B cell (primary cell): ENCODE results near the gene TIMM50. TPM values are rescaled to one million over a fixed set of nuclear protein-coding genes. Genes with fewer than 3 reads are reported as not detected.

ENCODE experiments used
- ATAC-seq: fragments of 200-7000 bp; cut with Tn5 transposase; one replicate; pipeline ENCODE4 v1.10.0; 2021; ENCODE audit warnings: low read depth, mild to moderate bottlenecking, moderate number of reproducible peaks, moderate library complexity
- CTCF ChIA-PET: fragments of 350-600 bp; sonication (Branson Sonifier 250); formaldehyde crosslinking; loops from one replicate; lab custom pipeline; 2021; ENCODE audit warnings: antibody characterized with exemption, inconsistent platforms; lab: Charles Lee
- POLR2A ChIA-PET: fragments of 350-600 bp; sonication (Branson Sonifier 250); formaldehyde crosslinking; loops from one replicate; lab custom pipeline; 2021; ENCODE audit warnings: antibody characterized with exemption; lab: Charles Lee
- DNase-seq: peaks from one replicate; pipeline ENCODE4 v3.0.0; 2013
- H2AFZ ChIP-seq: 2 replicates; pipeline ENCODE4 v1.6.1; 2012; ENCODE audit warnings: mild to moderate bottlenecking, low read depth, low read length; ENCODE audit not compliant: insufficient read depth, poor library complexity, severe bottlenecking
- H3K27ac ChIP-seq, 2 donors: 1 replicate in 1 of 2; 2 replicates in 1 of 2; pipeline ENCODE4 v1.5.1; 2012 to 2013; ENCODE audit warnings: low read length in 2 of 2, mild to moderate bottlenecking in 2 of 2, moderate library complexity in 1 of 2
- H3K27me3 ChIP-seq, 4 experiments: fragments of 200-600 bp in 1 of 4; sonication (generic) in 1 of 4; replicated peaks in 1 of 4; 1 replicate in 2 of 4; 2 replicates in 2 of 4; pipeline versions ENCODE4 v1.6.1 to v1.7.0; 2013 to 2016; ENCODE audit warnings: low read length in 3 of 4, mild to moderate bottlenecking in 2 of 4, mixed read lengths in 1 of 4, moderate library complexity in 1 of 4; ENCODE audit not compliant: insufficient read depth in 4 of 4, control insufficient read depth in 3 of 4; ENCODE audit errors: control extremely low read depth in 1 of 4
- H3K36me3 ChIP-seq, 2 experiments: replicated peaks in 1 of 2; 1 replicate in 1 of 2; 2 replicates in 1 of 2; pipeline versions ENCODE4 v1.6.1 to v1.7.1; 2013; ENCODE audit warnings: low read length in 1 of 2; ENCODE audit not compliant: insufficient read depth in 2 of 2, control insufficient read depth in 1 of 2; ENCODE audit errors: control extremely low read depth in 1 of 2, extremely low read depth in 1 of 2
- H3K4me1 ChIP-seq, 2 donors: fragments of 200-600 bp in 1 of 2; sonication (generic) in 1 of 2; 1 replicate in 1 of 2; 2 replicates in 1 of 2; pipeline versions ENCODE4 v1.5.1 to v1.6.1; 2013 to 2017; ENCODE audit warnings: low read length in 2 of 2; ENCODE audit not compliant: control insufficient read depth in 2 of 2, insufficient read depth in 2 of 2
- H3K4me2 ChIP-seq: replicated peaks from 2 replicates; pipeline ENCODE3; 2012; ENCODE audit warnings: mild to moderate bottlenecking, low read depth, low read length; ENCODE audit not compliant: poor library complexity, severe bottlenecking
- H3K4me3 ChIP-seq, 5 experiments: fragments of 200-600 bp in 1 of 5; sonication (generic) in 1 of 5; 1 replicate in 3 of 5; 2 replicates in 2 of 5; pipeline versions ENCODE4 v1.5.1 to v1.7.0; 2011 to 2016; ENCODE audit warnings: low read length in 4 of 5, mild to moderate bottlenecking in 4 of 5, low read depth in 2 of 5, control low read depth in 1 of 5, moderate library complexity in 1 of 5; ENCODE audit not compliant: insufficient read depth in 1 of 5; ENCODE audit errors: control extremely low read depth in 1 of 5, extremely low read depth in 1 of 5
- H3K79me2 ChIP-seq: fragments of 200-600 bp; sonication (generic); one replicate; pipeline ENCODE4 v1.6.0; 2016; ENCODE audit warnings: low read length; ENCODE audit not compliant: control insufficient read depth, insufficient read depth
- H3K9ac ChIP-seq: fragments of 200-600 bp; sonication (generic); 2 replicates; pipeline ENCODE4 v1.6.1; 2017; ENCODE audit warnings: mild to moderate bottlenecking, low read length, moderate library complexity
- H3K9me3 ChIP-seq, 3 donors: one replicate each; pipeline versions ENCODE4 v1.6.1 to v1.7.1; 2013; ENCODE audit warnings: low read length in 2 of 3; ENCODE audit not compliant: control insufficient read depth in 2 of 3, insufficient read depth in 1 of 3; ENCODE audit errors: control extremely low read depth in 1 of 3
- H4K20me1 ChIP-seq: 2 replicates; pipeline ENCODE4 v1.6.0; 2012; ENCODE audit warnings: mild to moderate bottlenecking, low read length; ENCODE audit not compliant: insufficient read depth, control insufficient read depth, poor library complexity, severe bottlenecking
- H3K27ac Mint-ChIP-seq: one replicate; pipeline ENCODE4 v1.8.0; 2021; ENCODE audit warnings: mixed read lengths
- H3K27me3 Mint-ChIP-seq: one replicate; pipeline ENCODE4 v1.8.0; 2021; ENCODE audit warnings: mixed read lengths
- H3K4me1 Mint-ChIP-seq: one replicate; pipeline ENCODE4 v1.8.0; 2021; ENCODE audit warnings: mixed read lengths
- H3K4me3 Mint-ChIP-seq: one replicate; pipeline ENCODE4 v1.8.0; 2021; ENCODE audit warnings: mixed read lengths
- H3K9me3 Mint-ChIP-seq: one replicate; pipeline ENCODE4 v1.8.0; 2022; ENCODE audit warnings: mixed read lengths; ENCODE audit not compliant: insufficient read depth
- CTCF ChIP-seq: fragments of 200-600 bp; IDR thresholded peaks from one replicate; pipeline ENCODE4 v1.8.0; 2022; ENCODE audit warnings: antibody characterized with exemption, mild to moderate bottlenecking
- EZH2 ChIP-seq: IDR thresholded peaks from 2 replicates; pipeline ENCODE4 v1.6.1; 2012; ENCODE audit warnings: borderline replicate concordance, low read depth, mild to moderate bottlenecking, moderate library complexity, low read length; ENCODE audit not compliant: insufficient read depth, poor library complexity, severe bottlenecking
- WGBS: methylation state at CpG from one replicate; pipeline ENCODE4 v1.1.5; 2013; ENCODE audit warnings: missing lambda C conversion rate; ENCODE audit not compliant: insufficient coverage; 5-methylcytosine and 5-hydroxymethylcytosine counted together
- intact Hi-C: fragments of 100-400 bp; cut with micrococcal nuclease; formaldehyde crosslinking; loops from one replicate; pipeline ENCODE4 v1.10.0; 2022
- polyA plus RNA-seq: library from polyadenylated mRNA; depleted of rRNA; stranded (reverse); fragments of >200 nt; gene quantifications from 2 replicates; pipeline ENCODE4 v1.2.3, GENCODE V29; 2012
- total RNA-seq, 2 donors: library from RNA; stranded (reverse); fragments of 120-200 nt in 1 of 2; gene quantifications; 1 replicate in 1 of 2; 2 replicates in 1 of 2; pipeline versions ENCODE4 v1.2.3 to v1.2.4, GENCODE V29; 2013 to 2022

Gene TIMM50
- total and polyA plus RNA-seq, 2 donors (not counting 1 experiment from before 2014, with no cell fraction given): 25.7 to 55.3 TPM

- H3K27me3 Mint-ChIP-seq: peaks cover 50% of the 10 kb centered on the region
- Histone ChIP-seq H4K20me1 (no peaks in the 10 kb centered on the region), H3K9me3 (peaks cover 0 to 12% (median 0%) of the 10 kb centered on the region in 3 donors), H3K4me3 (no peak overlapping the region), H3K27ac (no peak overlapping the region), H3K79me2 (no peaks in the 10 kb centered on the region), H3K36me3 (no peaks in the 10 kb centered on the region), H2AFZ (no peak overlapping the region), H3K4me2 (no peak overlapping the region), H3K9ac (no peak overlapping the region), H3K27me3 (peaks cover 0 to 76% (median 30%) of the 10 kb centered on the region in 4 experiments), H3K4me1 (peaks cover 27 to 32% of the 10 kb centered on the region in 2 donors)
- no peaks in the 10 kb centered on the region for H3K9me3 Mint-ChIP-seq
- H3K4me1 Mint-ChIP-seq: peaks cover 27% of the 10 kb centered on the region
- ATAC-seq: no peak
- WGBS: 71% methylated on average over 2 of the region's 5 CpGs
- no peak overlapping the region for H3K4me3 Mint-ChIP-seq
- ChIA-PET POLR2A (no interaction called here), CTCF (interaction anchor here (0.8 to 2.4 kb wide), 4 partner anchors 27 to 103 kb away, joined by 3 to 9 read pairs (median 6); partner anchors contain the start of gene EID2B)
- no peak for DNase-seq
- intact Hi-C loops: no loop called here
- TF ChIP-seq EZH2: no peak
- TF ChIP-seq CTCF: no peak
- H3K27ac Mint-ChIP-seq: no peak overlapping the region
Observed at GRCh38 chr19:39501340-39501739, 20.7 kb downstream of the TIMM50 start.

- no peak overlapping the region for H3K27ac Mint-ChIP-seq
- Histone ChIP-seq H3K4me1 (peaks cover 35 to 39% of the 10 kb centered on the region in 2 donors), H2AFZ (no peak overlapping the region), H3K27ac (no peak overlapping the region), H3K27me3 (peaks cover 0 to 85% (median 34%) of the 10 kb centered on the region in 4 experiments), H3K79me2 (no peaks in the 10 kb centered on the region), H4K20me1 (no peaks in the 10 kb centered on the region), H3K9ac (no peak overlapping the region), H3K4me3 (no peak overlapping the region), H3K9me3 (peaks cover 0 to 17% (median 0%) of the 10 kb centered on the region in 3 donors), H3K4me2 (peak overlapping the region; percentile 50), H3K36me3 (no peaks in the 10 kb centered on the region)
- intact Hi-C loops: no loop called here
- 19% methylated on average over 69 of the region's 69 CpGs for WGBS
- ATAC-seq: peak; percentile 60
- H3K27me3 Mint-ChIP-seq: peaks cover 53% of the 10 kb centered on the region
- TF ChIP-seq EZH2 (no peak), CTCF (peak; percentile 86)
- peak; percentile 83 for DNase-seq
- H3K4me3 Mint-ChIP-seq: peak overlapping the region; percentile 13
- POLR2A ChIA-PET: no interaction called here
- H3K4me1 Mint-ChIP-seq: peaks cover 36% of the 10 kb centered on the region
- CTCF ChIA-PET: interaction anchor here (0.5 to 1.5 kb wide), 9 partner anchors 8 to 73 kb away, joined by 3 to 9 read pairs (median 3); no protein-coding TSS in a partner anchor
- H3K9me3 Mint-ChIP-seq: no peaks in the 10 kb centered on the region
Observed at GRCh38 chr19:39502640-39503417, 22.2 kb downstream of the TIMM50 start.
